22Rv1 (cell line): ENCODE data around the gene NTRK3.

ENCODE experiments used
- ZFX ChIP-seq: fragments of 450-650 bp; IDR thresholded peaks from 2 replicates; pipeline ENCODE4 v1.6.1; 2017; ENCODE audit warnings: antibody characterized with exemption, borderline replicate concordance
- TF ChIP-seq, protein P1 (sequence below): fragments of 450-650 bp; IDR thresholded peaks from 2 replicates; pipeline ENCODE4 v1.5.1; 2017; ENCODE audit warnings: mild to moderate bottlenecking

DNA sequence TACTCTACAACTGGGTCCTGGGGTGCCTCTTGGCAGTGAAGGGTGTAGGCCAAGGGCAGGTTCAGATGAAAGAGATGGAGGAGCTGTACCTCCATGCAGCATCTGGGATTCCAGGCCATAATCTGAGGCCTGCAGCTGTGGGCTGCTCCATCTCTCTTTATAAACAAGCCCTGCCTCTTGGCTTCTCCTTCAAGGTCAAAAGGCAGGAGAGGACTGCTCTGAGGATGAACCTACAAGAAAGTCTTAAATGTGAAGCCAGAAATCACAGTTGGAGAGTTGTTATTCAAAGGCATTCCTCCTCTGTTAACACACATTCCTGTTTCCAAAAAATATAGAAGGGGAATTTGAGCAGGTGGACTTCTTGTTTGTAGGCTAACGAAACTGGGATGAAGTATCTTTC lies 355.5 kb downstream of the NTRK3 start:
- TF ChIP-seq, protein P1, sequence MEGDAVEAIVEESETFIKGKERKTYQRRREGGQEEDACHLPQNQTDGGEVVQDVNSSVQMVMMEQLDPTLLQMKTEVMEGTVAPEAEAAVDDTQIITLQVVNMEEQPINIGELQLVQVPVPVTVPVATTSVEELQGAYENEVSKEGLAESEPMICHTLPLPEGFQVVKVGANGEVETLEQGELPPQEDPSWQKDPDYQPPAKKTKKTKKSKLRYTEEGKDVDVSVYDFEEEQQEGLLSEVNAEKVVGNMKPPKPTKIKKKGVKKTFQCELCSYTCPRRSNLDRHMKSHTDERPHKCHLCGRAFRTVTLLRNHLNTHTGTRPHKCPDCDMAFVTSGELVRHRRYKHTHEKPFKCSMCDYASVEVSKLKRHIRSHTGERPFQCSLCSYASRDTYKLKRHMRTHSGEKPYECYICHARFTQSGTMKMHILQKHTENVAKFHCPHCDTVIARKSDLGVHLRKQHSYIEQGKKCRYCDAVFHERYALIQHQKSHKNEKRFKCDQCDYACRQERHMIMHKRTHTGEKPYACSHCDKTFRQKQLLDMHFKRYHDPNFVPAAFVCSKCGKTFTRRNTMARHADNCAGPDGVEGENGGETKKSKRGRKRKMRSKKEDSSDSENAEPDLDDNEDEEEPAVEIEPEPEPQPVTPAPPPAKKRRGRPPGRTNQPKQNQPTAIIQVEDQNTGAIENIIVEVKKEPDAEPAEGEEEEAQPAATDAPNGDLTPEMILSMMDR: no peak
- TF ChIP-seq ZFX: no peak
